Small intestine (tissue), 16 donors: ENCODE measurements around the gene EPS15. TPM values are rescaled to one million over a fixed set of nuclear protein-coding genes. Genes with fewer than 3 reads are reported as not detected.

Source experiments
- DNase-seq, 2 donors: peaks; one replicate each; pipeline versions ENCODE4 v3.0.0 to v3.0.0-alpha.2; 2013
- FAIRE-seq: peaks from 2 replicates; lab custom pipeline; 2012; peaks lifted over from hg19 to GRCh38; lab: Jason Lieb, UNC
- H3K27ac ChIP-seq, 3 donors: one replicate each; pipeline ENCODE4 v1.5.1; 2013; ENCODE audit warnings: low read length in 2 of 3, mild to moderate bottlenecking in 2 of 3, control low read depth in 1 of 3, inconsistent platforms in 1 of 3, low read depth in 1 of 3, moderate library complexity in 1 of 3
- H3K27me3 ChIP-seq, 3 donors: one replicate each; pipeline ENCODE4 v1.6.1; 2013; ENCODE audit warnings: low read length in 3 of 3, inconsistent platforms in 1 of 3; ENCODE audit not compliant: control insufficient read depth in 3 of 3, insufficient read depth in 3 of 3
- H3K36me3 ChIP-seq, 3 donors: one replicate each; pipeline ENCODE4 v1.6.1; 2013; ENCODE audit warnings: low read length in 3 of 3, inconsistent platforms in 1 of 3, low read depth in 1 of 3, mild to moderate bottlenecking in 1 of 3, moderate library complexity in 1 of 3; ENCODE audit not compliant: control insufficient read depth in 3 of 3, insufficient read depth in 2 of 3
- H3K4me1 ChIP-seq, 3 donors: one replicate each; pipeline ENCODE4 v1.6.1; 2013; ENCODE audit warnings: low read length in 2 of 3, inconsistent platforms in 1 of 3, low read depth in 1 of 3, mild to moderate bottlenecking in 1 of 3, moderate library complexity in 1 of 3; ENCODE audit not compliant: control insufficient read depth in 3 of 3, insufficient read depth in 2 of 3
- H3K4me3 ChIP-seq, 3 donors: one replicate each; pipeline ENCODE4 v1.5.1; 2013; ENCODE audit warnings: low read length in 3 of 3, control low read depth in 1 of 3, inconsistent platforms in 1 of 3, low read depth in 1 of 3, mild to moderate bottlenecking in 1 of 3, moderate library complexity in 1 of 3
- H3K9me3 ChIP-seq, 2 donors: one replicate each; pipeline ENCODE4 v1.6.1; 2013; ENCODE audit warnings: low read depth in 1 of 2, low read length in 1 of 2; ENCODE audit not compliant: control insufficient read depth in 2 of 2, insufficient read depth in 1 of 2
- WGBS, 3 donors: extraction: QIAGEN DNeasy Blood & Tissue Kit; methylation state at CpG; one replicate each; pipeline ENCODE4 v1.1.7; 2013; 5-methylcytosine and 5-hydroxymethylcytosine counted together
- long read RNA-seq, 10 donors: transcript quantifications; one replicate each; lab custom pipeline, GENCODE V29; 2026
- polyA plus RNA-seq, 4 donors: library from polyadenylated mRNA; stranded (reverse) in 3 of 4; unstranded in 1 of 4; fragments of 200-250 nt in 3 of 4; fragments of 120-200 nt in 1 of 4; gene quantifications; one replicate each; pipeline versions ENCODE4 v1.2.1 to v1.2.3, GENCODE V29; 2013
- donor health status: healthy with polysubstance abuse.
- donor health status: control.
- donor health status: control.
- donor health status: Bipolar disorder and iron deficiency.
- donor health status: healthy.

Gene EPS15
- polyA plus RNA-seq: 10 to 100 TPM; 14.1 to 29.4 (median 15.2) TPM
- long read RNA-seq, donor 1: 0 reads
- long read RNA-seq, donor 2, full-length matches to known transcripts: 1 of 1 reads
- long read RNA-seq, donor 2, partial matches to known transcripts: 0 of 1 reads
- long read RNA-seq, donor 2, other reads (novel, unspliced or antisense): 0 of 1 reads
- long read RNA-seq, donor 3: 0 reads
- long read RNA-seq, donor 4: 0 reads
- long read RNA-seq, donor 5, full-length matches to known transcripts: 1 of 1 reads
- long read RNA-seq, donor 5, partial matches to known transcripts: 0 of 1 reads
- long read RNA-seq, donor 5, other reads (novel, unspliced or antisense): 0 of 1 reads
- long read RNA-seq, donor 6, partial matches to known transcripts: 41 of 42 reads
- long read RNA-seq, donor 6, other reads (novel, unspliced or antisense): 0 of 42 reads
- long read RNA-seq, donor 7: 0 reads
- long read RNA-seq, donor 8: 0 reads
- long read RNA-seq, donor 9: 0 reads
- long read RNA-seq, donor 10, full-length matches to known transcripts: 3 of 8 reads
- long read RNA-seq, donor 10, partial matches to known transcripts: 5 of 8 reads
- long read RNA-seq, donor 10, other reads (novel, unspliced or antisense): 0 of 8 reads

DNA sequence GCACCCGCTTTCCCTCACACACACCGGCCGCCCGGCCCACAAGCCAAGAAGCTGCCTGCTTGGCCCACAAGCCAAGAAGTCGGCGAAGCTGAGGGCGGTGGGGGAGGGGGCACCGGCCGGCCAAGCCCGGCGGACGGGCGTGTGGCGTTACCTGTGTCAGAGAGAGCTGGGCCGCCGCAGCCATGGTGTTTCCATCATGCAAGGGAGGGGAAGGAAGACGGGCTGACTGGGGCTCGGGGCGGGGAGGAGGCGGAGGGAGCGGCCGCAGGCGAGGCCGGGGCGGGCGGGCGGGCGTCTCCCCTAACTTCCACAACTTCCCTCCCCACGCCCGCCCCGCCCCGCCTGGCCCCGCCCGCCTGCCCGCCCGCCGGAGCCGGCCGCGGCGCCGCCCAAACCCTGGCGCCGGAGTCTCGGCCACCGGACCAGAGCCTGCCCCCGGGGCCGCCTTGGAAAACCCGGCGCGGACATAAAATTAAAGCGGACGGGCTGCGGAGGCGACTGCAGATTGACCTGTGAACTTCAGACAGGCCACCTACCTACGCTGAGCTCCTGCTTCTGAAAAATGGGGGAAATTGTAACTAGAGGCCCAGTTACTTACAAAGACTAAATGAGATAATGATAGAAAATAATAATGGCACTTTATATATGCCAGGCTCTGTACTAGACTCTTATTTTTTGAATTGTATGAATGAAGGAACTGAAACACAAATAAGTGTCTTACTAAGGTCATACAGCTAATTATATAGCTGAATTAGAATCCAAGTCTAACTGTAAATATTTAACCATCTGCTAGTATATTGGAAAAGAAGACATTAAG, at the start of gene EPS15:
Gene EPS15, minus strand, starts transcription at position 219 of the 817 bp plus-strand sequence. Its CDS starts 35 bp downstream, at position 184.
- WGBS, 3 donors: 0 to 1% (median 1%) methylated on average over 31 to 56 of the region's 56 CpGs
- peak; percentile 89 to 91 for DNase-seq
- Histone ChIP-seq H3K36me3 (peaks cover 0 to 4% (median 0%) of the 10 kb centered on the region in 3 donors), H3K9me3 (no peaks in the 10 kb centered on the region), H3K27me3 (no peaks in the 10 kb centered on the region), H3K4me1 (peaks cover 0 to 23% (median 6%) of the 10 kb centered on the region in 3 donors), H3K4me3 (peak within 1 kb of the TSS; percentile 67 to 96 (median 94)), H3K27ac (peak within 1 kb of the TSS; percentile 95 to 97 (median 97))
- FAIRE-seq: no peak

DNA sequence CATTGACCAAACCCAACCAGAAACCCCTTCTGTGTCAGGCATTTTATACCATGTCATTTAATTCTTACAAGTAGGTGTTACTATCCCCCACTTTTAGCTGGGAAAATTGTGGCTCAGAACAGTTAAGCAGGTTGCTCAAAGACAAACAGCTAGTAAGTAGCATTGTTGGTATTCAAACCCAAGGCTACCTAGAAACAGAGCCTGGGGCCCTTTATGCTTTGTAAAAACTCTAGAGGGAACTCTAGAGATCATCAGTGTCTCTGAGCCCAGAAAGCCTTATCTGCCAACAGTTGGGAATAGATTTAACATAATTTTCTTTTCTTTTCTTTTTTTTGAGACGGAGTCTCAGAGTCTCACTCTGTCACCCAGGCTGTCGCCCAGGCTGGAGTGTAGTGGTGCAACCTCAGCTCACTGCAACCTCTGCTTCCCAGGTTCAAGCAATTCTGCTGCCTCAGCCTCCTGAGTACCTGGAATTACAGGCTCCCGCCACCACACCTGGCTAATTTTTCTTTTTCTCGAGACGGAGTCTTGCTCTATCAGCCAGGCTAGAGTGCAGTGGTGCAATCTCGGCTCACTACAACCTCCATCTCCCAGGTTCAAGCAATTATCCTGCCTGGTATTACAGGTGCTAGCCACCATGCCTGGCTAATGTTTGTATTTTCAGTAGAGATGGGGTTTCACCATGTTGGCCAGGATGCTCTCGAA, 49.3 kb upstream of the EPS15 start:
- no peak for DNase-seq
- 93 to 94% (median 94%) methylated on average over 7 of the region's 7 CpGs for WGBS, 3 donors
- Histone ChIP-seq H3K36me3 (peaks cover 0 to 9% (median 0%) of the 10 kb centered on the region in 3 donors), H3K4me1 (peaks cover 3 to 25% (median 14%) of the 10 kb centered on the region in 3 donors), H3K27ac (peak overlapping the region in 1 of 3 donors; percentile 83), H3K4me3 (no peak overlapping the region), H3K27me3 (no peaks in the 10 kb centered on the region), H3K9me3 (no peaks in the 10 kb centered on the region)
- no peak for FAIRE-seq

DNA sequence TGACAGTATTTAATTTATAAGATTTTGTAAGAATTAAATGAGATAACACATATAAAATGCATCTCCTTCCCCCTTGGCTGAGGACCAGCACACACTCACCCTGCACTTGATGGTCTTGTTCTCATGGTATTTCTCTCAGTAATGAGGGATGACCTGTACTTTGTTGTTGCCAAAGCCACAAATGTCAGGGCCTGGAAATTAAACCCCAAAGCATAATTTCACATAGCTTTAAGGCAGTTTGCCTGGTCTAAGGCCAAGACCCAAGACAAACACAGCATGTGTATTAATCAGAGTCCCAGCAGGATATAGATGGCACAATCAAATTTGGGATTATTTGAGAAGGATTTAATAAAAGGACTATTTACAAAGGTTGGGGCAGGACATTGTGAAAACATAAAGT, 48.6 kb upstream of the EPS15 start:
- Histone ChIP-seq H3K27me3 (no peaks in the 10 kb centered on the region), H3K4me1 (peaks cover 3 to 25% (median 14%) of the 10 kb centered on the region in 3 donors), H3K27ac (no peak overlapping the region), H3K4me3 (no peak overlapping the region), H3K9me3 (no peaks in the 10 kb centered on the region), H3K36me3 (peaks cover 0 to 17% (median 0%) of the 10 kb centered on the region in 3 donors)
- DNase-seq (no peak), FAIRE-seq (no peak)

DNA sequence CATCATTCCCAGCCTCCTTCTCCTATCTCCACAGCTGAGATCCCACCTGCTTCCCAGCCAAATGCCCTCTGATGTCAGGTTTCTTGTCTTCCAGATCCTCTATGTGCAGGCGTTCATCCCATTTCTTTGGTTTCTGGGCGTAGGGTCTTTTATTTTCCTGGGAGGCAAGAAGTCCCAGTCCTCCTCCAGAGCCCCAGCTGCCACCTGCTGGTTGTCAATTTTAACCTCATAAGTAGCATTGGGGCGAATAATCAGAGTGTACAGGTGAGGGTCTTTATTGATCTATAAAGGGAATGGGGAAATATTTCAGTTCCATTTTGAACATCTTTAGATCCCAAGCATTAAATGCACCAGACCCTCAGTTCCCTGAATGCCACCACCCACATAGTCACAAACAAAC, 47.2 kb upstream of the EPS15 start:
- no peak for DNase-seq
- no peak overlapping the region for H3K4me3 ChIP-seq
- no peak overlapping the region for H3K27ac ChIP-seq
- WGBS, 3 donors: 92 to 94% (median 93%) methylated on average over 3 of the region's 3 CpGs
- peaks cover 0 to 17% (median 0%) of the 10 kb centered on the region in 3 donors for H3K36me3 ChIP-seq
- H3K27me3 ChIP-seq: no peaks in the 10 kb centered on the region
- no peaks in the 10 kb centered on the region for H3K9me3 ChIP-seq
- peaks cover 3 to 25% (median 14%) of the 10 kb centered on the region in 3 donors for H3K4me1 ChIP-seq
- FAIRE-seq: no peak

DNA sequence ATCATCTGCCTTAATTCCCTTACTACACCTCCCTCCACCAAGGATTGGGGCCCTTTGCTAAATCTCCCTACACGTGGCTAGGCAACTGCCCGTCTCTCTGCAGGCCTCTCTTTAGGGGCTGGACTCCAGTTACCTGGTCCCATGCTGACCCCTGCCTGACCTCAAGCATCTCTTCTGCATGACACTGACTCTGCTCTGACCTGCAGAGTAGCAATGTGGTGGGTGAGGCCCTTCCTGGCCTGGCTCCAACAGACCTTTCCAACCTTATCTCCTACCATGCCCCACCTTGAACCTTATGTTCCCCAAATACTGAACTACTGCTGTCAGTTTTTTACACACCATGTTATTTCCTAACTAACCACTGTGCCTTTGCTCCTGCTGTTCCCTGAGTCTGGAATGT, 45.9 kb upstream of the EPS15 start:
- WGBS, 3 donors: 77 to 85% (median 82%) methylated on average over 2 of the region's 2 CpGs
- no peaks in the 10 kb centered on the region for H3K9me3 ChIP-seq
- FAIRE-seq (no peak), DNase-seq (peak in 1 of 2 donors; percentile 58)
- peaks cover 1 to 14% (median 14%) of the 10 kb centered on the region in 3 donors for H3K4me1 ChIP-seq
- peaks cover 0 to 17% (median 0%) of the 10 kb centered on the region in 3 donors for H3K36me3 ChIP-seq
- no peak overlapping the region for H3K4me3 ChIP-seq
- H3K27ac ChIP-seq: no peak overlapping the region
- H3K27me3 ChIP-seq: no peaks in the 10 kb centered on the region

DNA sequence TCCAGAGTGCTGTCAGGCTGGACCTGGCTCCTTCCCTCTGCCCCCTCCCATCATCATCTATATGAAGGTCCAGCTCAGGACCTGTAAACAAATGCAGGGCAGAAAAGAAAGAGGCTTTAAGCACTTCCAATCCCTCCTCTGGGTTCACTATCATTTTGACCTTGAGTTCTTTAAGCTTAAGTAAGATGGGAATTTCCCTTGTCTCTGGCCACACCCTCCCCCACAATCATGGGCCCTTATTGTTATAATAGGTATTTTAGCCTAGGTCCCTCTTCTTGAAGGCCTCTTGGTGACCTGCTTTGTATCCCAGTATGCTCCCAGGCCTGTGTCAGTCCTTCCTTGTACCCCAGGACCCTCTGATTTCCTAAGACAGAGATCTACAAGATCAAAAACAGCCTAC, 45.1 kb upstream of the EPS15 start:
- no peaks in the 10 kb centered on the region for H3K9me3 ChIP-seq
- DNase-seq: peak; percentile 39 to 50

DNA sequence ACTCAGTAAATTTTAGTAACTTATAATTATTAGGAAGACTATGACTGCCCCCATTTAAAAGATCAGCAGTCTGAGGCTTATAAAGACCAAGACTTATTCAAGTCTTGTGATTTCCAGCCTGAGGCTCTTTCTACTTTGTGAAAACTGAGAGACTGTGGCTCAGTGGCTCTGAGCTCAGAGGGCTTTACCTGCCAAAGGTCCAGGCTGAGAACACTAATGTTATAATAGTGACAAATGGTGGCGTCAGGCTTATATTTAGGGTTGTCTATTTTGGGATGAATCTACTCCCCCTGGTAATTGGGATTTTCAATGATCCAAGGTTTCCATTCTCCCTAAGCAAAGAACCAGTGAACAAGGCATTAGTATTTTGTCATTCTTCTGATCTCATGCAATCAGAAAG, 42.6 kb upstream of the EPS15 start:
- 95 to 100% (median 98%) methylated on average over 1 of the region's 1 CpG for WGBS, 3 donors
- H3K36me3 ChIP-seq: peaks cover 0 to 17% (median 0%) of the 10 kb centered on the region in 3 donors
- DNase-seq (no peak), FAIRE-seq (no peak)
- H3K27ac ChIP-seq: no peak overlapping the region
- H3K27me3 ChIP-seq: no peaks in the 10 kb centered on the region
- no peak overlapping the region for H3K4me3 ChIP-seq
- H3K9me3 ChIP-seq: no peaks in the 10 kb centered on the region
- peaks cover 0 to 5% (median 3%) of the 10 kb centered on the region in 3 donors for H3K4me1 ChIP-seq

More for the DNA sequence above, 45.1 kb upstream of the EPS15 start:
- H3K27me3 ChIP-seq: no peaks in the 10 kb centered on the region
- H3K4me3 ChIP-seq: no peak overlapping the region
- no peak for FAIRE-seq
- H3K36me3 ChIP-seq: peaks cover 0 to 17% (median 0%) of the 10 kb centered on the region in 3 donors
- H3K27ac ChIP-seq: no peak overlapping the region
- H3K4me1 ChIP-seq: peaks cover 0 to 12% (median 7%) of the 10 kb centered on the region in 3 donors
